NCI-H128 (cell line): ENCODE measurements around the gene CARD9.

ENCODE experiments used
- DNase-seq: peaks from one replicate; lab custom pipeline; 2025; ENCODE audit not compliant: unreplicated experiment; lab: John Stamatoyannopoulos, UW

Gene CARD9

GRCh38 chr9:136381966-136382513 lies 8.6 kb upstream of the CARD9 start:
- no peak for DNase-seq

- DNase-seq = no peak
Measured at GRCh38 chr9:136381311-136381710, 7.8 kb upstream of the CARD9 start.

DNA sequence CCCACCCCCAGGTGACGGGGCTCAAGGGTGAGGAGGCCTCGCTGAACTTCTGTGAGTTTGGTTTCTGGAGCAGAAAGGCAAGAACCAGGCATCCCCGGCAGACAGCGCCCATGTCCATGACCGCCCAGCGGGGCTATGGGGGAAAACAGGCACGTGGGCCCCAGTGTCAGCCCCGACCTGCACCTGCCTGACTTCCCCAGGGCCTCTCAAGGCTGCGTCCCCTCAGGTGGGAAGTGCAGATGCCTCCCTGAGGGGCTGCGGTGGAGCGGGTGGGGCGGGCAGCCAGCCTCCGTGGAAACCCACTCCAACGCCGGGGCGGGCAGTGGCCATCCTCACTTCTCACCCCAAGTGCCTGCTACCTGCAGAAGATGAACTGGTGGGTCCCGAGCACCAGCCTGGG lies 6.9 kb upstream of the CARD9 start:
- DNase-seq = no peak

DNA sequence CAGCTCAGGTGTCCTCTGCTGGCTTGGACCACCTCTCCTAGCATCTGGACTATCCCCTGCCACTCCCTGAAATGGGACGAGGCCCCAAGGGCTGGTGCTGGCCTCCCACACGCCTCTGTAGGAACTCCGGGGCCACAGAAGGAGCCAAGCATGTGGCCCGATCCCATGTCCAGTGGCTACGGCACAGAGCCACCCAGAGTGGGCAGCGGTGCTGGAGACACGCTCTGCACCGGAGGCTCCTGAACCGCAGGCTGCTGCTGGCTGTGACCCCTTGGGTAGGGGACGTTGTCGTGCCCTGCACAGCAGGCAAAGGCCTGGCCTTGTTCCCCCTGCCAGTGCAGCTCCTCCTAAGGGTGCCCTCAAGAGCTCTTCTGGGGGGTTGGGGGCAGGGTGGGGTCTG lies 6.4 kb upstream of the CARD9 start:
- no peak for DNase-seq

- DNase-seq = no peak
Measured at GRCh38 chr9:136379401-136379800, 5.9 kb upstream of the CARD9 start.

GRCh38 chr9:136379003-136379287 lies 5.5 kb upstream of the CARD9 start:
- no peak for DNase-seq

GRCh38 chr9:136378170-136379002 lies 4.9 kb upstream of the CARD9 start:
- DNase-seq = no peak

DNA sequence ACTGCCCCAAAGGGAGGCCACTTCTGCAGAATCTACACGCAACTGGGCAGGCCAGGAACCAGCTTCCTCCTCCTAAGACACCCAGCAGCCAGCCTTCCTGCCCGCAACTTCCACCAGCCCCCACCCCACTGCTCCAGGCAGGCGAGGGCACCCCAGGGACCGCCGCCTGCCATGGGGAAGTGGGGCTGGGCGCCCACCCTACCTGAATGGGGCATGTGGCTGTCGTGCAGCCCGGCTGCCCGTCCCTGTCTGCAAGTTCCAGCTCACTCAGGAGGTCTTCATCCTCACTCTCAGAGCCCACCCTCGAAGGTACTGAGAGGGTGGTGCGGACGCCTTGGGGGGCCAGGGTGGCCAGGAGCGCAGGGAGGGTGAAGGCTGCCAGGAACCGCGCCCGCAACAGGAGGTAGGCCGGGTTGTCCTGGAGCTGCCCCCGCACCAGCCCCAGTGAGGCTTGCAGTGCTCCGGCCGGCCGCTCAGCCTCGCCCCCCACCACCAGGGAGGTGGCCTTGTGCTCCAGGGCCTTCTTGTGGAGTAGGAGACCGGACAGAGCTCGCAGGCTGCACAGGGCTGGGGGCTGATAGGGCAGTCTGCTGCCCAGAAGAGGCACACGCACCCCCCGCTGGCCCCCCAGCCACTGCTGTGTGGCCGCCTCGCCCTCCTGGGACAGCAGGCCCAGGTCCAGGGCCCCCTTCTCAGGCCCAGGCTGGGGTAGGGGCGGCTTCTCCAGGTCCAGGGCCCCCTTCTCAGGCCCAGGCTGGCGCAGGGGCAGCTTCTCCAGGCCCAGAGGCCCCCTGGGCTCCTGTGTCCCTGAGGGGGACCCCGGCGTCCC lies 4.1 kb upstream of the CARD9 start:
- DNase-seq = no peak

DNA sequence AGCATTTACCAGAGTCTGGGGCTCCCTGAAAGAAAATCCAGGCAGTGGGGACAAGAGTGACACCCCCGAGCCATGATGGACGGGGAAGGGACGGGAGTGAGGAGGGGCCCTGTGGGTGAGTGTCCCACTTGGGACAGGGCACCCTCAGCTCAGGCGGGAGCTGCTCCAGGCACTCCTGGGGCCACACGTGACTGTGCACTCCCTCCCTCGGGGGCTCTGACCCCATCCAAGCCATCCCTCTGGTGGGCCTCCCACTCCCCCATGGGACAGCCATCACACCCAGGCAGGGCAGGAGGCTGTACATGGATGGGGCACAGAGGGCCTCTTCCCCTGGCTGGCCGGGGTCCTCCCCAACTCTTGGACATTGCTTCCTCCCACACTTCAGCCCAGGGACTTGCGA lies 3.0 kb upstream of the CARD9 start:
- DNase-seq = no peak

DNA sequence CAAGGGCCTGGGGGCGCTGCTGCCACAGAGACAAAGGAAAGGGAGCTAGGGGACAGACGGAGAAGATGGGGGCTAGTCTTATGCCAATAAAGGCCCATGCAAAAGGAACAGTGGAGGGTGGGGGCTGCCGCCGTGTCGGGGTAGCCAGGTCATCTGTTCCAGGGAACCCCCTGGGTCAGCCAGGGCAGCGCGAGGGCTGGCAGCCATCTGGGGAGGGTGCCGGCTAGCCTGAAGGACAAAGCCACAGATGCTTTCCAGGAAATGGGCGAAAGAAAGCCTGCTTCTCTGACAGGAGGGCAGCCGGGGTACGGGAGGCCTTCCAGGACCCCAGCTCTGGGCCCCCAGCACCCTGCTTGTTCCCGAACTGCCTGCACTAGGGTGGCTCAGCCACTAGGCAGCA lies 1.6 kb upstream of the CARD9 start:
- no peak for DNase-seq

DNA sequence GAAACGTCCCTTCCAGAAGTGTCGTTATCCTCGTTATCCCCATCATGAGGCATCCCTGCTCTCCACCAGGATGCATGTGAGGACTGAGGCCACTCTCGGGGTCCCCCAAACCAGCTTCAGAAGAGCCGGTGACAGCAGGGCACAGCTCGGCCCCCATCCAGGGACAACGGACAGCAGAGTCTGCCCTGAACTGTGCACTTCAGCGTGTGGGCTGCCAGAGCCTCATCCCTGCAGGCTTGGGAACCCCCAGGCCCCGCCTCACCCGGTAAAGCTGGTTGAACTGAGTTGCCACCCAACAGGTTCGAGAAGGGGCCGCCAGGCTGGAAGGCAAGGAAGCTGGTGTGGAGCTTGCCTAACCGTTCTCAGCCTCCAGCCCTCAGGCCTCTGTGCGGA lies 710 bp upstream of the CARD9 start:
- no peak for DNase-seq

DNA sequence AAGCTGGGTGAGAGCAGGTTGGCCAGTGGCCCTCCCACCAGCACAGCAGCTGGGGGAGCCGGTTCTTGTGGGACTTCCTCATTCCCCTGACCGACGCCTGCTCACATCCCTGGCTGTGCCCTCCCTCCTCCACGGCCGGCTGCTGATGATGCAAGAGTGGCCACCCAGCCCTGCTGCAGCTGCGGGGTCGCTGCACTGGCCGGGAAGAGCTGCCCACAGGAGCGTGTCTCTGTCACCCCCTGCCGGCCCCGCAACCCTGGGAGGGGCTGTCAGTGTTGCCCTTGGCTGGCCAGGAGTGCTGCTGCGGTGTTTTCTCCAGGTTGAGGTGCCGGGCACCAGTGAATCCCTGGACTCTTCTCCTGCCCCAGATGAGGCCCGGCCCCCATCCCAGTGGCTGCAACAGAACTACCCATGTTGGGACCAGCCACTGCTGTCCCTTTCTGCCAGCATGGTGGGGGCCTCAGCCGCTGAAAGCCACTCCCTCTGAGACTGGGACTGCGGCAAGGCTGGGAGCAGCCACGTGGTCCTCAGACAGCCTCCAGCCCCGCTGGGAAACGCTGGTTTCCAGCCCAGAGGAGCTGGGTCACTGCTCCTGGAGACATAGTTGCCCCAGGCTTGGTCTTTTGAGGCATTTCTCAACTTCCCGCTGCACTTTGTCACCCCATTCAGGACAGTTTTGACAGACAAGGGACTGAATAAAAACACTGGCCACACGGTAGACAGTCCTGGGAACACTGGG lies 739 bp downstream of the CARD9 start:
- DNase-seq = no peak

GRCh38 chr9:136372006-136372405 lies 1.5 kb downstream of the CARD9 start:
- DNase-seq = no peak

DNA sequence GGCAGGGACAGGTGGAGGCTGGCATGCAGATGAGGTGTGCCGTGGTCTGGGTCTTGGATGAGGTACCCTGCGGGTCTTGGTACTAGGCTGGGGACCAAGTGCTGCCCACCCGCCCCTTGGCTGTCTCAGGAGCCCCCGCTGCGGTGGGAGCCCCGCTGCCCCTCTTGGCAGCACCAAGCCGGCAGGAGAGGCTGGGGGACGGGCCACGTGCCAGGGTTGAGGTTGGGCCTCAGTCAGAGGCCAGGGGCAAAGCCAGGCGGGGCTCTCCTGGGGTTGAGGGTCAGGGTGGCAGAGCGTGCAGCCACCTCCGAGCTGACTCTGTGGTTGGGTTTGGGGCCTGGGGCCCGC lies 2.0 kb downstream of the CARD9 start:
- DNase-seq = no peak

DNA sequence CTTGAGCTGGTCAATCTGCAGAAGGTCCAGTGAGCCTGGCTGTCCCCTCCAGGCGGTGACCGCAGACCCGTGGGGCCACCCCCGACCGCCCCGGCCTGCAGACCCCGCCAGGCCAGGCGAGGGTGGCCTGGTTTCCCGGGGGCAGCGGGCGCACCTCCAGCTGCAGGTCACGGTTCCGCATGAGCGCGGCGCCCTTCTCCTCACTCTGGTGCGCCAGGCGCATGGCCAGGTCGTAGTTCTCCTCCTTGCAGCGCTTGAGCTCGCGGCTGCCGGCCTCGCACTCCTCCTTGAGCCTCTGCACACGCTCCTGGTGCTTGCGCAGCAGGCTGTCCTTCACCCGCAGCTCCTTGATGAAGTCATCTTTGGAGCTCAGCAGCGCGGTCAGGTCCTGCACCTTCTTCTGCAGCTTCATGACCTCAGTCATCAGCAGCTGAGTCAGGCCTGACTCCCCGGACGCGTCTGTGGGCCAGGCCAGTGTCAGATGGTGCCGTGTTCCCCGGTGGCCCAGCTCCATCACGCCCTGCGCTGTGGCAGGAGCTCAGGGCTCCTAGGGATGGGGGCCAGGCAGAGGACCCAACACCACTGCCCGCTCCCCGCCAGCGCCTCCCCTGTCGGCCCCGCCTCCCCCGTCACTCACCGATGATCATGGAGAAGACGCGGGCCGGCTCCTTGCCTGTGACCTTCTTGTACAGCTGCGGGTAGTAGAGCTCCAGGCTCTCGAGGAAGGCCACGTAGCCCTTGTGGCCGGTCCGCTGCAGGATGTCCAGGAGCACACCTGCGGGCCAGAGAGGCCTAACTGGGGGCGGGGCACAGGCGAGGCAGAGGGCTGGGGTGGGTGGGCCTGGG lies 2.6 kb downstream of the CARD9 start:
- no peak for DNase-seq

DNA sequence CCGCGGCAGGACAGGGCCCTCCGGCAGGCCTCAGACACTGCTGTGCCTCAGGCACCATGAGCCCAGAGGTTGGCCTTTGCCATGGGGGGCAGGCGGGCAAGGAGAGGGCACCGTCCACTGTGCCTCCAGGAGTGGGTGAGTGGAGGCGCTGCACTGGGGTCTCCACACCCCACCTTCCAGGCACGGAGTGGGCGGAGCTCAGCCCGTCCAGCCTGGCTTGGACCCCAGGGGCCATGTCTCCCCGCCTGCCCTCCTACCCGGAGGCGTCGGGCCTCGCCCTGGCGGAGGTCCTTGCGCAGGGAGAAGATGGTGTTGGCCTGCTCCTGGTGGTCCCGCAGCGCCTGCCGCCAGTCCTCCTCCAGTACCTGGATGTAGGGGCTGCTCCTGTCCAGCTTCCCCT lies 3.4 kb downstream of the CARD9 start:
- no peak for DNase-seq

GRCh38 chr9:136368190-136368589 lies 5.3 kb downstream of the CARD9 start:
- no peak for DNase-seq

DNA sequence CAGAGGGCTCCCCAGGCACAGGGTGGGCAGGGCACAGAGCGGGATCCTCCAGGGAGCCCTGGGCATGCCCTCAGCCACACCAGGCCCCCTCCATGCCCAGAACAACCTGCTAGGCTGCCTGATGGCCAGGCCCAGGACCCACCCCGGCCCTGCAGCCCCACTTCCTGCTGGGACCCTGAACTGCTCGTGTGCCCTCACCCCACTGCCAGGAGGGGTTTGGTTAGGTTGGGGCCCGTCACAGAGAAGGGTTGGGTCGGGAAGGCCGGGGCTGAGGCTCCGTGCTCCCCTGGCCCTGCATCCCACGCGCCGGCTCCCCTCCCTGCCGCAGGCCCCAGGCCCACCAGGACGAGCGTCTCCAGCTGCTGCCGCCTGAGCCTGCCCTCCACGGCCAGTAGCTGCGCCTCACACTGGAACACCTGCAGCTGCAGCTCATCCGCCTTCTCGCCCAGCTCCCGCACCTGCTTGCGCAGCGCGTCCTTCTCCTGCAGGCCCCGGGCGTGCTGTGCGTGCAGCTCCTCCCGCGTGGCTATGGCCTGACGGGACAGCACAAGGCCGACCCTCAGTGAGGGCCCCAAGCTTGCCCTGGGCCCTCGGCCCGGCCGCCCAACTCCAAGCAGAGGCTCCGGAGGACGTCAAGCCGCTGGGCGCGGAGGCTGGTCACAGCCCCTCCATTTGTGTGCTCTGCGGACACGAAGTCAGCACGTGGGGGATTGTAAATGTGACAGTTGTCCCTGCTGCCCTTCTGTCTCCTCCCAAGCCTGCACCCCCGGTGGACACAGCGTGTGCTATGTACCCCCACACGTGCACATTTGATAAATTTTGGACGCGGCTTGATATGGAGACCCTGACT lies 5.9 kb downstream of the CARD9 start:
- no peak for DNase-seq

GRCh38 chr9:136366826-136367225 lies 6.6 kb downstream of the CARD9 start:
- DNase-seq = no peak

DNA sequence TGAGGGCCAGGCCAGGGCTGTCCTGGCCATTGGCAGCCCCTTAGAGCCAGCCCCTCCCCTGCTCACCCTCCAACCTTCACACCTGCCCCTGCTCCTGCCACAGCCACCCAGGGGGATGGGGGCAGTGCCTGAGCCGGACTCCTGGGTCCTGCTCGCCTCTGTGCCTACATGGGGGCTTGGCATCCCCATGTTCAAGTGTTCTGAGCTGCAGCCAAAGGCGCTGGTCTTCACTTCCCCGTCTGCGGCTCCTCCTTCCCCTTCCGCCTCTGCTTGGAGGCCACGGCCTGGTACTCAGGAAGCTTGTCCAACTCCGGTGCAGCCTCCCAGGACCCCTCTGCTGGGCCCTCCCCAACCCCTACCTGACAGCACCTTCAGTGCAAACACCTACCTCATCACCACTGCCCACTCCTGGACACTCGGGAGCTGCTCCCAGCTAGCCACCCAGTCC lies 7.7 kb downstream of the CARD9 start:
- DNase-seq = no peak
